GM12878 (cell line): Measurements from ENCODE around the gene AKT3. TPM values are rescaled to one million over a fixed set of nuclear protein-coding genes. Genes with fewer than 3 reads are reported as not detected.

Source experiments
- ATAC-seq: fragments of 200-7000 bp; cut with Tn5 transposase; 3 replicates; pipeline ENCODE4 v1.9.1; 2020; ENCODE audit warnings: mild to moderate bottlenecking, moderate library complexity
- BruUV-seq: library from RNA; stranded (reverse); fragments of 400-500 nt; replicated peaks from 2 replicates; lab custom pipeline; 2021; lab: Mats Ljungman, UMichigan
- CTCF ChIA-PET: fragments of 300-600 bp; sonication (Branson Sonifier 250); formaldehyde crosslinking; extraction: SDS; loops from one replicate; lab custom pipeline; 2021; ENCODE audit warnings: inconsistent platforms; lab: Yijun Ruan, JAX
- POLR2A ChIA-PET: fragments of 350-600 bp; formaldehyde crosslinking; extraction: SDS; loops from one replicate; lab custom pipeline; 2021; ENCODE audit warnings: inconsistent platforms; lab: Charles Lee
- RAD21 ChIA-PET: fragments of 300-600 bp; sonication (Branson Sonifier 250); formaldehyde crosslinking; loops from one replicate; lab custom pipeline; 2023; ENCODE audit warnings: antibody characterized with exemption; ENCODE audit not compliant: unreplicated experiment; lab: Charles Lee
- SMC1A ChIA-PET: fragments of 300-600 bp; sonication (Branson Sonifier 250); formaldehyde crosslinking; loops from one replicate; lab custom pipeline; 2023; ENCODE audit not compliant: unreplicated experiment, uncharacterized antibody; lab: Charles Lee
- DNase-seq: peaks from one replicate; pipeline ENCODE4 v3.0.0-alpha.2; 2011; ENCODE audit warnings: low read depth, low spot score
- FAIRE-seq: peaks from 3 replicates; lab custom pipeline; 2011; peaks lifted over from hg19 to GRCh38; lab: Jason Lieb, UNC
- H2AFZ ChIP-seq: 2 replicates; pipeline ENCODE4 v1.6.0; 2011; ENCODE audit warnings: low read depth, low read length, control low read depth; ENCODE audit not compliant: control insufficient read depth
- H3K27ac ChIP-seq: 2 replicates; pipeline ENCODE4 v1.5.1; 2011; ENCODE audit warnings: control low read depth; ENCODE audit not compliant: control insufficient read depth, insufficient read depth
- H3K27me3 ChIP-seq, 2 experiments: replicated peaks in 1 of 2; 2 replicates each; pipeline versions ENCODE4 v1.6.0 to v1.6.1; 2011; ENCODE audit warnings: low read length in 1 of 2; ENCODE audit not compliant: control insufficient read depth in 2 of 2, insufficient read depth in 2 of 2
- H3K36me3 ChIP-seq, 2 experiments: 2 replicates each; pipeline ENCODE4 v1.5.1; 2011; ENCODE audit warnings: low read length in 1 of 2; ENCODE audit not compliant: control insufficient read depth in 2 of 2, insufficient read depth in 2 of 2
- H3K4me1 ChIP-seq: 2 replicates; pipeline ENCODE4 v1.6.1; 2011; ENCODE audit warnings: mild to moderate bottlenecking, low read length, moderate library complexity, mixed read lengths; ENCODE audit not compliant: control insufficient read depth, insufficient read depth
- H3K4me2 ChIP-seq: 2 replicates; pipeline ENCODE4 v1.6.0; 2011; ENCODE audit warnings: control low read depth; ENCODE audit not compliant: control insufficient read depth, insufficient read depth
- H3K4me3 ChIP-seq: fragments of 200-600 bp; sonication (generic); 2 replicates; pipeline ENCODE4 v1.5.1; 2016
- H3K79me2 ChIP-seq: 2 replicates; pipeline ENCODE4 v1.6.0; 2011; ENCODE audit warnings: low read length; ENCODE audit not compliant: control insufficient read depth, insufficient read depth
- H3K9ac ChIP-seq: 2 replicates; pipeline ENCODE4 v1.8.0; 2011; ENCODE audit warnings: low read length, control low read depth, mixed read lengths; ENCODE audit not compliant: control insufficient read depth, insufficient read depth
- H3K9me3 ChIP-seq: replicated peaks from 3 replicates; pipeline ENCODE4 v1.5.1; 2011; ENCODE audit warnings: mild to moderate bottlenecking, low read length; ENCODE audit not compliant: control insufficient read depth, insufficient read depth
- H4K20me1 ChIP-seq: 2 replicates; pipeline ENCODE4 v1.6.0; 2011; ENCODE audit not compliant: control insufficient read depth, insufficient read depth
- ATF3 ChIP-seq: IDR thresholded peaks from 2 replicates; pipeline ENCODE4 v1.6.1; 2011; ENCODE audit warnings: low read depth, mild to moderate bottlenecking, low read length, moderate library complexity, borderline replicate concordance; ENCODE audit errors: extremely low read depth
- CBX5 ChIP-seq: sonication (generic); IDR thresholded peaks from 2 replicates; pipeline ENCODE4 v1.6.1; 2016; ENCODE audit warnings: low read depth, moderate library complexity, mild to moderate bottlenecking, inconsistent platforms
- CHD1 ChIP-seq: IDR thresholded peaks from 2 replicates; pipeline ENCODE4 v1.6.1; 2012; ENCODE audit warnings: low read depth, low read length, improper control_type of control experiment
- CHD4 ChIP-seq: fragments of 200-600 bp; sonication (generic); IDR thresholded peaks from 2 replicates; pipeline ENCODE4 v1.6.1; 2016; ENCODE audit warnings: mild to moderate bottlenecking
- FOS ChIP-seq: IDR thresholded peaks from 3 replicates; pipeline ENCODE4 v1.6.1; 2011; ENCODE audit warnings: borderline replicate concordance; ENCODE audit not compliant: insufficient read length; ENCODE audit errors: extremely low read depth
- HDAC2 ChIP-seq: fragments of 200-600 bp; sonication (generic); IDR thresholded peaks from 2 replicates; pipeline ENCODE4 v1.6.1; 2017
- MYB ChIP-seq: fragments of 150-350 bp; IDR thresholded peaks from 2 replicates; pipeline ENCODE4 v1.6.1; 2014; ENCODE audit warnings: mild to moderate bottlenecking, low read depth, low read length, borderline replicate concordance
- NFIC ChIP-seq: IDR thresholded peaks from 2 replicates; pipeline ENCODE4 v1.6.1; 2012; ENCODE audit warnings: low read depth, mild to moderate bottlenecking, inconsistent platforms, low read length, moderate library complexity
- POLR2A ChIP-seq: IDR thresholded peaks from 2 replicates; pipeline ENCODE4 v1.6.1; 2011; ENCODE audit warnings: low read depth, mild to moderate bottlenecking, low read length
- SREBF1 ChIP-seq: IDR thresholded peaks from 2 replicates; pipeline ENCODE4 v1.6.1; 2012; ENCODE audit warnings: mild to moderate bottlenecking, low read length
- TCF12 ChIP-seq: IDR thresholded peaks from 2 replicates; pipeline ENCODE4 v1.6.1; 2011; ENCODE audit warnings: low read depth, mild to moderate bottlenecking, low read length
- WRNIP1 ChIP-seq: IDR thresholded peaks from 2 replicates; pipeline ENCODE4 v1.6.1; 2011; ENCODE audit warnings: low read depth, low read length, improper control_type of control experiment, borderline replicate concordance
- ZBTB33 ChIP-seq: fragments of 450-650 bp; IDR thresholded peaks from 2 replicates; pipeline ENCODE4 v1.6.1; 2017; ENCODE audit warnings: mild to moderate bottlenecking
- ZNF217 ChIP-seq: fragments of 450-650 bp; IDR thresholded peaks from 2 replicates; pipeline ENCODE4 v1.6.1; 2017; ENCODE audit warnings: antibody characterized with exemption, mild to moderate bottlenecking
- ZSCAN29 ChIP-seq: fragments of 450-650 bp; IDR thresholded peaks from 2 replicates; pipeline ENCODE4 v1.6.1; 2017; ENCODE audit warnings: mild to moderate bottlenecking, moderate library complexity
- WGBS: methylation state at CpG from one replicate; pipeline ENCODE4 v1.1.6; 2016; ENCODE audit warnings: low lambda C conversion rate; ENCODE audit not compliant: insufficient replicate concordance, insufficient coverage; ENCODE audit errors: missing lambda C conversion rate; 5-methylcytosine and 5-hydroxymethylcytosine counted together
- in situ Hi-C: fragments of 300-500 bp; cut with MboI; formaldehyde crosslinking; loops from 9 replicates; pipeline ENCODE4 v1.14.3; 2018; ENCODE audit warnings: mixed read lengths
- intact Hi-C: fragments of 100-400 bp; cut with micrococcal nuclease; formaldehyde crosslinking; loops from one replicate; pipeline ENCODE4 v1.14.2; 2022; ENCODE audit not compliant: unreplicated experiment
- polyA plus RNA-seq, 11 experiments: library from polyadenylated mRNA; depleted of rRNA in 4 of 11; unstranded in 6 of 11; stranded (reverse) in 5 of 11; fragments of >200 nt; fragmentation: Nextera tagmentation in 4 of 11; fragmentation: Illumina TruSeq in 1 of 11; extraction: Ambion mirVana in 4 of 11; extraction: Trizol in 1 of 11; gene quantifications; 1 replicate in 1 of 11; 2 replicates in 10 of 11; pipeline versions ENCODE4 v1.2.1 to v1.2.3, GENCODE V29; 2011 to 2016; ENCODE audit warnings: inconsistent platforms in 2 of 11, missing spikeins in 2 of 11, low read depth in 1 of 11
- total RNA-seq, 4 experiments: library from RNA; depleted of rRNA in 3 of 4; stranded (reverse); fragments of >200 nt in 3 of 4; fragmentation: Illumina TruSeq in 1 of 4; extraction: Trizol in 1 of 4; gene quantifications; 2 replicates each; pipeline versions ENCODE4 v1.2.1 to v1.2.3, GENCODE V29; 2013 to 2021
- TF ChIP-seq, protein P1 (sequence below): fragments of 450-650 bp; IDR thresholded peaks from 2 replicates; pipeline ENCODE4 v1.6.1; 2017; ENCODE audit warnings: borderline replicate concordance

Gene AKT3
- total and polyA plus RNA-seq, 10 of the 15 experiments (the other 5 are each of a cell fraction or from before 2014, with no cell fraction given): 0.03 to 0.56 (median 0.19) TPM

- Histone ChIP-seq H3K4me2 (no peak overlapping the region), H3K27me3 (no peaks in the 10 kb centered on the region)
- in situ Hi-C loops: no loop called here
- no peak for FAIRE-seq
- POLR2A ChIA-PET: no interaction called here
- TF ChIP-seq, protein P1, sequence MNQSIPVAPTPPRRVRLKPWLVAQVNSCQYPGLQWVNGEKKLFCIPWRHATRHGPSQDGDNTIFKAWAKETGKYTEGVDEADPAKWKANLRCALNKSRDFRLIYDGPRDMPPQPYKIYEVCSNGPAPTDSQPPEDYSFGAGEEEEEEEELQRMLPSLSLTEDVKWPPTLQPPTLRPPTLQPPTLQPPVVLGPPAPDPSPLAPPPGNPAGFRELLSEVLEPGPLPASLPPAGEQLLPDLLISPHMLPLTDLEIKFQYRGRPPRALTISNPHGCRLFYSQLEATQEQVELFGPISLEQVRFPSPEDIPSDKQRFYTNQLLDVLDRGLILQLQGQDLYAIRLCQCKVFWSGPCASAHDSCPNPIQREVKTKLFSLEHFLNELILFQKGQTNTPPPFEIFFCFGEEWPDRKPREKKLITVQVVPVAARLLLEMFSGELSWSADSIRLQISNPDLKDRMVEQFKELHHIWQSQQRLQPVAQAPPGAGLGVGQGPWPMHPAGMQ: no peak
- TF ChIP-seq CBX5: 0 out of 2 replicates have a peak, but pooled peaks have one; percentile 53
- TF ChIP-seq, all 136 proteins: peak for 1
- RAD21 ChIA-PET: no interaction called here
- Histone ChIP-seq H3K79me2 (no peaks in the 10 kb centered on the region), H3K4me3 (no peak overlapping the region), H3K9ac (no peak overlapping the region), H3K9me3 (no peaks in the 10 kb centered on the region; the same call in 2 of the 3 replicates), H4K20me1 (no peaks in the 10 kb centered on the region), H3K36me3 (no peaks in the 10 kb centered on the region), H3K4me1 (no peaks in the 10 kb centered on the region), H2AFZ (no peak overlapping the region), H3K27ac (no peak overlapping the region)
- 100% methylated on average over 1 of the region's 1 CpG for WGBS
- CTCF ChIA-PET: no interaction called here
- DNase-seq (no peak), ATAC-seq (no peak)
- no TSS peak for BruUV-seq
- SMC1A ChIA-PET: interaction anchor here (0.8 to 1.5 kb wide), 2 partner anchors 11 to 17 kb away, joined by 4 read pairs; no protein-coding TSS in a partner anchor
- intact Hi-C loops: no loop called here
Measured at GRCh38 chr1:243821177-243821680, 28.8 kb downstream of the AKT3 start.

- Histone ChIP-seq H3K4me3 (no peak overlapping the region), H3K36me3 (no peaks in the 10 kb centered on the region), H3K9me3 (no peaks in the 10 kb centered on the region; the same call in 2 of the 3 replicates), H4K20me1 (no peaks in the 10 kb centered on the region), H3K4me1 (no peaks in the 10 kb centered on the region), H3K27ac (no peak overlapping the region), H2AFZ (no peak overlapping the region), H3K9ac (no peak overlapping the region), H3K27me3 (no peaks in the 10 kb centered on the region), H3K79me2 (no peaks in the 10 kb centered on the region), H3K4me2 (no peak overlapping the region)
- no TSS peak for BruUV-seq
- intact Hi-C loops: no loop called here
- ATAC-seq (no peak), DNase-seq (no peak), FAIRE-seq (no peak)
- SMC1A ChIA-PET: no interaction called here
- RAD21 ChIA-PET: no interaction called here
- 79% methylated on average over 5 of the region's 5 CpGs for WGBS
- POLR2A ChIA-PET: no interaction called here
- CTCF ChIA-PET: no interaction called here
- in situ Hi-C loops: no loop called here
- no peak for TF ChIP-seq ATF3
- no peak for TF ChIP-seq CHD1
- TF ChIP-seq WRNIP1: no peak
- TF ChIP-seq ZSCAN29: no peak
- TF ChIP-seq FOS: no peak
- TF ChIP-seq CHD4: no peak
- TF ChIP-seq HDAC2: no peak
- no peak for TF ChIP-seq TCF12
- no peak for TF ChIP-seq POLR2A
- no peak for TF ChIP-seq MYB
- no peak for TF ChIP-seq SREBF1
- no peak for TF ChIP-seq ZNF217
- no peak for TF ChIP-seq ZBTB33
- no peak for TF ChIP-seq NFIC
Measured at GRCh38 chr1:243819438-243819839, 30.6 kb downstream of the AKT3 start.
